HPDE6-E6E7 (cell line): ENCODE measurements around the gene HAGH.
"Not testable (repeated sequence)": the region's sequence is repeated elsewhere in the genome, so short reads cannot be mapped to it uniquely, and the experiment has no call there.

ENCODE experiments used
- DNase-seq: peaks from one replicate; pipeline ENCODE4 v3.0.0; 2011; ENCODE audit warnings: missing footprints; ENCODE audit errors: extremely low spot score

The HAGH gene

GRCh38 chr16:1826691-1827573, at the start of gene HAGH, which contains the start of gene FAHD1:
TSS of gene HAGH (minus strand) at chr16:1826825. CDS start at chr16:1826787, 38 bp downstream.
TSS of gene FAHD1 (plus strand) at chr16:1827206. CDS start at chr16:1827239, 33 bp downstream.
- DNase-seq: peak; percentile 92

- DNase-seq: not testable (repeated sequence)
Measured at GRCh38 chr16:1876066-1876465, 49.4 kb upstream of the HAGH start.

- DNase-seq: no peak
Measured at GRCh38 chr16:1874854-1875253, 48.2 kb upstream of the HAGH start.

- no peak for DNase-seq
Measured at GRCh38 chr16:1871974-1872635, 45.5 kb upstream of the HAGH start, which contains the start of gene MEIOB. TSS of gene MEIOB (minus strand) at chr16:1872164. CDS start at chr16:1868175, 3,989 bp downstream.

GRCh38 chr16:1870365-1871082, 43.9 kb upstream of the HAGH start:
- peak; percentile 43 for DNase-seq

- DNase-seq: no peak
Measured at GRCh38 chr16:1865902-1866690, 39.5 kb upstream of the HAGH start.

GRCh38 chr16:1863681-1864460, 37.2 kb upstream of the HAGH start:
- DNase-seq: no peak

GRCh38 chr16:1862394-1862793, 35.8 kb upstream of the HAGH start:
- no peak for DNase-seq

- no peak for DNase-seq
Measured at GRCh38 chr16:1861730-1862129, 35.1 kb upstream of the HAGH start.

GRCh38 chr16:1859650-1860049, 33.0 kb upstream of the HAGH start:
- DNase-seq: no peak

- DNase-seq: no peak
Measured at GRCh38 chr16:1858189-1858865, 31.7 kb upstream of the HAGH start.

- DNase-seq: no peak
Measured at GRCh38 chr16:1857433-1858097, 30.9 kb upstream of the HAGH start.

- DNase-seq: no peak
Measured at GRCh38 chr16:1851793-1852192, 25.2 kb upstream of the HAGH start.

GRCh38 chr16:1850981-1851380, 24.4 kb upstream of the HAGH start:
- no peak for DNase-seq

- no peak for DNase-seq
Measured at GRCh38 chr16:1846416-1846815, 19.8 kb upstream of the HAGH start.

GRCh38 chr16:1845985-1846384, 19.4 kb upstream of the HAGH start:
- DNase-seq: no peak

GRCh38 chr16:1839554-1839953, 12.9 kb upstream of the HAGH start:
- DNase-seq: no peak

GRCh38 chr16:1834096-1834495, 7.5 kb upstream of the HAGH start:
- no peak for DNase-seq

- peak; percentile 41 for DNase-seq
Measured at GRCh38 chr16:1832838-1833454, 6.3 kb upstream of the HAGH start.
